Stomach (tissue), 9 donors: ENCODE results near the gene OSTF1. TPM values are rescaled to one million over a fixed set of nuclear protein-coding genes. Genes with fewer than 3 reads are reported as not detected.

ENCODE experiments used
- DNase-seq, 2 donors: peaks; one replicate each; pipeline versions ENCODE4 v3.0.0 to v3.0.0-alpha.2; 2013 to 2019
- H3K27ac ChIP-seq, 5 donors: fragments of 200-600 bp in 4 of 5; sonication (generic) in 4 of 5; one replicate each; pipeline ENCODE4 v1.5.1; 2013 to 2019; ENCODE audit warnings: mild to moderate bottlenecking in 1 of 5, moderate library complexity in 1 of 5
- H3K27me3 ChIP-seq, 3 donors: fragments of 200-600 bp; sonication (generic); one replicate each; pipeline ENCODE4 v1.5.1; 2017 to 2019; ENCODE audit warnings: mixed run types in 1 of 3
- H3K36me3 ChIP-seq, 4 donors: fragments of 200-600 bp; sonication (generic); 1 replicate in 3 of 4; 2 replicates in 1 of 4; pipeline ENCODE4 v1.5.1; 2016 to 2019
- H3K4me1 ChIP-seq, 4 donors: fragments of 200-600 bp; sonication (generic); one replicate each; pipeline ENCODE4 v1.5.1; 2016 to 2019
- H3K4me3 ChIP-seq, 4 donors: fragments of 200-600 bp; sonication (generic) in 3 of 4; one replicate each; pipeline ENCODE4 v1.5.1; 2016 to 2019; ENCODE audit warnings: mild to moderate bottlenecking in 1 of 4
- H3K9me3 ChIP-seq, 4 donors: fragments of 200-600 bp; sonication (generic); one replicate each; pipeline ENCODE4 v1.5.1; 2016 to 2019
- CTCF ChIP-seq, 7 experiments: fragments of 450-650 bp in 4 of 7; fragments of 200-600 bp in 3 of 7; sonication (generic) in 3 of 7; IDR thresholded peaks; one replicate each; pipeline ENCODE4 v1.5.1; 2016 to 2019; ENCODE audit warnings: antibody characterized with exemption in 7 of 7, control low read depth in 2 of 7, mild to moderate bottlenecking in 1 of 7
- EP300 ChIP-seq: sonication (generic); formaldehyde crosslinking; IDR thresholded peaks from one replicate; pipeline ENCODE4 v1.6.1; 2017; ENCODE audit warnings: antibody characterized with exemption
- POLR2A ChIP-seq, 4 donors: fragments of 450-650 bp; IDR thresholded peaks; one replicate each; pipeline ENCODE4 v1.6.1; 2016; ENCODE audit warnings: antibody characterized with exemption in 4 of 4, control low read depth in 2 of 4, mild to moderate bottlenecking in 1 of 4, moderate library complexity in 1 of 4
- POLR2AphosphoS5 ChIP-seq, 3 donors: sonication (generic); formaldehyde crosslinking; IDR thresholded peaks; one replicate each; pipeline ENCODE4 v1.6.1; 2016; ENCODE audit warnings: antibody characterized with exemption in 3 of 3
- WGBS, 5 donors: extraction: QIAGEN DNeasy Blood & Tissue Kit in 3 of 5; methylation state at CpG; one replicate each; pipeline versions ENCODE4 v1.1.5 to v1.1.7; 2013 to 2018; 5-methylcytosine and 5-hydroxymethylcytosine counted together
- intact Hi-C: fragments of 100-400 bp; cut with DNase I; formaldehyde crosslinking; loops from one replicate; pipeline ENCODE4 v1.15.1; 2023; ENCODE audit warnings: low total_unique reads
- polyA plus RNA-seq, 3 donors: library from polyadenylated mRNA; stranded (reverse); fragments of 200-250 nt; gene quantifications; one replicate each; pipeline ENCODE4 v1.2.3, GENCODE V29; 2013
- total RNA-seq, 5 donors: library from RNA; depleted of rRNA; stranded (reverse); fragments of >200 nt; gene quantifications; one replicate each; pipeline versions ENCODE4 v1.1.0 to v1.2.3, GENCODE V29; 2014 to 2016
- donor health status: healthy with polysubstance abuse.
- donor health status: Bipolar disorder and iron deficiency.
- donor health status: healthy.

OSTF1 gene
- total and polyA plus RNA-seq, 8 donors: 2.2 to 79.4 (median 43.5) TPM; not detected in 1

DNA sequence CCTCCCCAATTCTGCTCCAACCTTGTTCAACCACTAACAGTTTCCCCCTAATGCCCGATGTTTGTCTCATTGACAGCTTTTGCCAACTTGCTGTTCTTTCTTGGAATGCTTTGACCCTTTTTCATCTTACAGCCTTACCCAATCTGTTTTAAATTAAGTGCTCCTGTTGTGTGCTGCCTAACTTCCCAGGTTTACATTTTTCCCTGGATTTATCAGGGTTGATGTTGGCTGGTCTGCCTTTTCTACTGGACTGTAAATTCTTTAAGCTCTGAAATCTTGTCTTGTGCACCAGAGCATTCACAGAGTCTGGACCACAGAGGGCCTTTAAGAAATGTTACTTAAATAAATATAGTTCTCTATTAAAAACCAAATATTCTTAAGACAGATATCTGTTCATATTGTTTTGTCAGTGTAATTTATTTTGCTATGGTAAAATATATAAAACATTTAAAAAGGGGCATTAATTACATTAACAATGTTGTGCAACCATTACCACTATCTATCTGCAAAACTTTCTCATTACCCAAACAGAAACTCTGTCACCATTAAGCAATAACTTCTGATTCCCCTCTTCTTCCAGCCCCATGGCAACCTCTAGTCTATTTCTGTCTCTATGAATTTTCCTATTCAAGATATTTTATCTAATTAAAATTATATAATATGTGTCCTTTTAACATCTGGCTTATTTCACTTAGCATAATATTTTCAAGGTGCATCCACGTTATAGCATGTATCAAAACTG lies 73.0 kb downstream of the OSTF1 start:
- intact Hi-C loops: no loop called here
- H3K9me3 ChIP-seq: peaks cover 0 to 10% (median 4%) of the 10 kb centered on the region in 4 donors
- H3K27me3 ChIP-seq: no peaks in the 10 kb centered on the region
- no peak overlapping the region for H3K27ac ChIP-seq
- no peak overlapping the region for H3K4me3 ChIP-seq
- TF ChIP-seq POLR2AphosphoS5 (IDR thresholded peaks at IDR 0.05) (no peak), POLR2A (IDR thresholded peaks at IDR 0.05) (no peak), EP300 (no peak), CTCF (IDR thresholded peaks at IDR 0.05) (no peak)
- no peak for DNase-seq
- 79 to 97% (median 91%) methylated on average over 2 of the region's 2 CpGs for WGBS, 5 donors
- H3K4me1 ChIP-seq: no peaks in the 10 kb centered on the region
- peaks cover 0 to 24% (median 5%) of the 10 kb centered on the region in 4 donors for H3K36me3 ChIP-seq

- Histone ChIP-seq H3K9me3 (peaks cover 0 to 12% (median 5%) of the 10 kb centered on the region in 4 donors), H3K4me1 (no peaks in the 10 kb centered on the region), H3K36me3 (peaks cover 0 to 32% (median 15%) of the 10 kb centered on the region in 4 donors), H3K27me3 (no peaks in the 10 kb centered on the region), H3K27ac (no peak overlapping the region), H3K4me3 (no peak overlapping the region)
- 90 to 98% (median 96%) methylated on average over 5 of the region's 5 CpGs for WGBS, 5 donors
- intact Hi-C loops: no loop called here
- TF ChIP-seq CTCF (IDR thresholded peaks at IDR 0.05) (no peak), EP300 (no peak), POLR2A (IDR thresholded peaks at IDR 0.05) (no peak), POLR2AphosphoS5 (IDR thresholded peaks at IDR 0.05) (no peak)
- no peak for DNase-seq
These were observed 75.5 kb downstream of the OSTF1 start for GRCh38 chr9:75163764-75164163.

DNA sequence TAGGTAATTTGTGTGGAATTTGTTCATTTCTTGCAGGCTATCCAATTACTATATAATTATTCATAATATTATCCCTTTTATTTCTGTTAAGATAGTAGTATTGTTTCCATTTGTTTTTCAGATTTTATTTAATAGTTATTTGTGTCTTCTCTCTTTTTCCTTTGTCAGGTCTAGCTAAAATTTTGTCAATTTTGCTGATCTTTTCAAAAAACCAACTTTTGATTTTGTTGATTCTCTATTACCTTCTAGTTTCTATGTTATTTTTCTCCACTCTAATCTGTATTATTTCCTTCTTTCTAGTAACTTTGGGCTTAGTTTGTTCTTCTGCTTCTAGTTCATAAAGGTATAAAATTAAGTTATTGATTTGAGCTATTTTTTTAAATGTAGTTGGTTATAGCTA lies 76.3 kb downstream of the OSTF1 start:
- no peak overlapping the region for H3K4me3 ChIP-seq
- H3K4me1 ChIP-seq: no peaks in the 10 kb centered on the region
- H3K27me3 ChIP-seq: no peaks in the 10 kb centered on the region
- peaks cover 0 to 12% (median 5%) of the 10 kb centered on the region in 4 donors for H3K9me3 ChIP-seq
- H3K36me3 ChIP-seq: peaks cover 0 to 32% (median 21%) of the 10 kb centered on the region in 4 donors
- no peak for TF ChIP-seq POLR2AphosphoS5 (IDR thresholded peaks at IDR 0.05)
- TF ChIP-seq EP300: no peak
- TF ChIP-seq CTCF (IDR thresholded peaks at IDR 0.05): no peak
- TF ChIP-seq POLR2A (IDR thresholded peaks at IDR 0.05): no peak
- intact Hi-C loops: no loop called here
- H3K27ac ChIP-seq: no peak overlapping the region
- no peak for DNase-seq

- 39 to 68% (median 51%) methylated on average over 1 of the region's 1 CpG for whole genome bisulfite sequencing, 5 donors
- intact Hi-C loops: no loop called here
- H3K27ac ChIP-seq: no peak overlapping the region
These were observed 79.0 kb downstream of the OSTF1 start for GRCh38 chr9:75167281-75167680.

More at GRCh38 chr9:75167281-75167680, 79.0 kb downstream of the OSTF1 start:
- Histone ChIP-seq H3K4me1 (no peaks in the 10 kb centered on the region), H3K4me3 (no peak overlapping the region), H3K36me3 (peaks cover 0 to 36% (median 32%) of the 10 kb centered on the region in 4 donors), H3K27me3 (no peaks in the 10 kb centered on the region), H3K9me3 (peaks cover 0 to 12% (median 5%) of the 10 kb centered on the region in 4 donors)
- TF ChIP-seq POLR2AphosphoS5 (IDR thresholded peaks at IDR 0.05) (no peak), CTCF (IDR thresholded peaks at IDR 0.05) (no peak), EP300 (no peak), POLR2A (IDR thresholded peaks at IDR 0.05) (no peak)
- no peak for DNase-seq
